ENCODE results near the gene CHAF1A. TPM values are rescaled to one million over a fixed set of nuclear protein-coding genes. Genes with fewer than 3 reads are reported as not detected.

CHAF1A gene
- total and polyA plus RNA-seq, 2 of the 8 experiments (the other 6 are each of a cell fraction or from before 2014, with no cell fraction given): 122 to 147 TPM

DNA sequence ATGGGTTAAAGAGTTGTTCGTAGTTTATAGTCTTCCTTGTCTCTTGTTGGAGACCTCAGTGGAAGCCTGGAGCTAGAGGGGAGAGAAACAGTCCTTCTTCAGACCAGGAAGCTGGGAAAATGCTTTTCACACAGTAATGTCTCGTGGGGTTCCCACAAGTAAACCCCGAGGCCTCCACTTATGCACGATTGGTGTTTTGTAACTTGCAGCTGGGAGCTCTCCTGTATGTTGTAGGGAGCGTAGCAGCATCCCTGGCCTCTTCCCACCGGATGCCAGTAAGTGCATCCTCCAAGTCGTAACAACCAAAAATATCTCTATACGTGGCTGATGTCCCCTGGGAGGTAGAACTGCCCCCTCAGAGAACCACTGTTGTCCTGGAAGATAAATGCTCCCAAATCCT is 3.5 kb downstream of the CHAF1A start:
- H3K36me3 ChIP-seq (ENCODE audit: control insufficient read depth in 2 of 4, insufficient read depth in 4 of 4, low read length in 3 of 4): peaks cover 8 to 40% (median 16%) of the 10 kb centered on the region in 4 experiments
- FAIRE-seq (no peak), DNase-seq (ENCODE audit: low read depth in 1 of 2, low spot score in 2 of 2) (no peak)
- 0 out of 2 replicates have a peak overlapping the region, but pooled peaks have one; percentile 6 for H2BK12ac ChIP-seq (ENCODE audit: low read depth, low read length)
- no peak overlapping the region; a peak in 1 of 7 replicates for H3K9ac ChIP-seq (replicated peaks in 1 of 4; ENCODE audit: extremely low read depth in 1 of 4, low read depth in 3 of 4, low read length in 3 of 4)
- H3K27me3 ChIP-seq (replicated peaks in 1 of 4; ENCODE audit: control insufficient read depth in 3 of 4, extremely low read depth in 1 of 4, insufficient read depth in 3 of 4, low read length in 3 of 4): no peaks in the 10 kb centered on the region
- no peak overlapping the region for H3K4me3 ChIP-seq (ENCODE audit: extremely low read depth in 1 of 4, insufficient read depth in 2 of 4, low read depth in 3 of 4, low read length in 4 of 4)
- no peak overlapping the region for H2BK120ac ChIP-seq (replicated peaks; ENCODE audit: low read depth, low read length)
- peaks cover 36 to 81% of the 10 kb centered on the region in 2 experiments for H3K79me2 ChIP-seq (ENCODE audit: control insufficient read depth in 1 of 2, insufficient read depth in 2 of 2, low read length in 2 of 2)
- no peak overlapping the region for H3K23ac ChIP-seq (ENCODE audit: insufficient read length)
- H4K5ac ChIP-seq (ENCODE audit: insufficient read length, low read depth, low read length): no peak overlapping the region
- POLR2A ChIA-PET (ENCODE audit: partially characterized antibody): interaction anchor here (0.6 to 49.6 kb wide), 8 partner anchors 9 to 935 kb away, joined by 3 to 1590 read pairs (median 8); partner anchors contain the start of genes PTPRS and UBXN6
- peaks cover 10% of the 10 kb centered on the region for H3K79me1 ChIP-seq (ENCODE audit: low read depth, low read length)
- H2BK5ac ChIP-seq (ENCODE audit: low read depth, low read length): no peak overlapping the region
- H2BK20ac ChIP-seq (ENCODE audit: low read length): no peak overlapping the region
- no peak overlapping the region; a peak in 2 of 4 replicates for H3K4me2 ChIP-seq (ENCODE audit: insufficient read depth in 1 of 2, low read depth in 2 of 2, low read length in 2 of 2)
- peaks cover 20% of the 10 kb centered on the region in 2 experiments for H4K20me1 ChIP-seq (replicated peaks in 1 of 2; ENCODE audit: control insufficient read depth in 1 of 2, insufficient read depth in 2 of 2, low read length in 2 of 2)
- no peak overlapping the region for H3K56ac ChIP-seq (replicated peaks; ENCODE audit: insufficient read length, low read depth, low read length)
- H2BK15ac ChIP-seq (ENCODE audit: low read length): no peak overlapping the region
- H3K18ac ChIP-seq (ENCODE audit: extremely low read depth, low read length): no peak overlapping the region
- CTCF ChIA-PET (ENCODE audit: partially characterized antibody): interaction anchor here (1.6 to 2.7 kb wide), 3 partner anchors 10 to 43 kb away, joined by 4 to 9 read pairs (median 6); no protein-coding TSS in a partner anchor
- H3K23me2 ChIP-seq (ENCODE audit: low read depth, low read length): peaks cover 7% of the 10 kb centered on the region
- peaks cover 2 to 22% (median 12%) of the 10 kb centered on the region in 4 experiments for H3K4me1 ChIP-seq (replicated peaks in 1 of 4; ENCODE audit: control insufficient read depth in 3 of 4, insufficient read depth in 4 of 4, low read length in 3 of 4)
- H3K14ac ChIP-seq (ENCODE audit: insufficient read length): no peak overlapping the region
- H2AFZ ChIP-seq (ENCODE audit: low read length): no peak overlapping the region
- H3K27ac ChIP-seq (ENCODE audit: low read depth, low read length): no peak overlapping the region
- no peaks in the 10 kb centered on the region for H3K9me3 ChIP-seq (ENCODE audit: insufficient read depth in 2 of 2, low read depth in 1 of 2, low read length in 1 of 2)
- no peak overlapping the region for H4K8ac ChIP-seq (ENCODE audit: extremely low read depth, insufficient read depth, low read length)
- H3K4ac ChIP-seq (replicated peaks; ENCODE audit: insufficient read length, low read depth, low read length): no peak overlapping the region
- 84% methylated on average over 8 of the region's 8 CpGs; no CpG with 5 or more reads in 1 of the 2 experiments for WGBS, 2 experiments (ENCODE audit: extremely low coverage in 1 of 2, insufficient coverage in 1 of 2, insufficient read length in 1 of 2, insufficient replicate concordance in 2 of 2, low coverage in 1 of 2, low lambda C conversion rate in 2 of 2, missing lambda C conversion rate in 1 of 2)
- H2AK5ac ChIP-seq (ENCODE audit: low read depth, low read length): no peak overlapping the region
- TF ChIP-seq POLR2A (IDR thresholded peaks at IDR 0.05; ENCODE audit: control extremely low read depth in 1 of 2, low read depth in 2 of 2, low read length in 2 of 2) (no peak), CTBP2 (IDR thresholded peaks at IDR 0.05; ENCODE audit: borderline replicate concordance, insufficient read depth, insufficient read length, low read length) (no peak), ASH2L (IDR thresholded peaks at IDR 0.05; ENCODE audit: low read length) (no peak), ZNF274 (IDR thresholded peaks at IDR 0.05; ENCODE audit: borderline replicate concordance, extremely low read depth, low read length) (no peak), TAF1 (IDR thresholded peaks at IDR 0.05; ENCODE audit: low read depth, low read length) (no peak), TEAD4 (IDR thresholded peaks at IDR 0.05; ENCODE audit: low read depth, low read length) (no peak), KDM5A (IDR thresholded peaks at IDR 0.05; ENCODE audit: low read length) (no peak), RAD21 (IDR thresholded peaks at IDR 0.05 in 1 of 2, conservative IDR thresholded peaks at IDR 0.05 in 1 of 2; ENCODE audit: low read depth in 2 of 2, low read length in 2 of 2) (no peak)
- no peak overlapping the region for H4K91ac ChIP-seq (replicated peaks; ENCODE audit: insufficient read length, low read length)
